Calu3 (cell line): ENCODE measurements around the gene PFN1. TPM values are rescaled to one million over a fixed set of nuclear protein-coding genes. Genes with fewer than 3 reads are reported as not detected.

Experiments used
- Bru-seq: library from RNA; stranded (reverse); fragments of 400-500 nt; gene quantifications from one replicate; lab custom pipeline; 2021; lab: Mats Ljungman, UMichigan
- BruChase-seq, 2 experiments: library from RNA; stranded (reverse); fragments of 400-500 nt; gene quantifications; one replicate each; lab custom pipeline; 2021; lab: Mats Ljungman, UMichigan
- BruUV-seq: library from RNA; stranded (reverse); fragments of 400-500 nt; replicated peaks from 2 replicates; lab custom pipeline; 2021; lab: Mats Ljungman, UMichigan
- CTCF ChIA-PET: fragments of 300-600 bp; sonication (Branson Sonifier 250); formaldehyde crosslinking; loops from one replicate; lab custom pipeline; 2022; ENCODE audit warnings: antibody characterized with exemption; lab: Charles Lee
- DNase-seq: peaks from one replicate; pipeline ENCODE4 v3.0.0; 2022
- H3K27ac Mint-ChIP-seq: one replicate; pipeline ENCODE4 v1.8.0; 2022; ENCODE audit warnings: mixed read lengths; ENCODE audit not compliant: unreplicated experiment
- H3K27me3 Mint-ChIP-seq: one replicate; pipeline ENCODE4 v1.8.0; 2022; ENCODE audit warnings: mixed read lengths; ENCODE audit not compliant: unreplicated experiment
- H3K36me3 Mint-ChIP-seq: one replicate; pipeline ENCODE4 v1.8.0; 2022; ENCODE audit warnings: mild to moderate bottlenecking, moderate library complexity, mixed read lengths; ENCODE audit not compliant: insufficient read depth, unreplicated experiment
- H3K4me1 Mint-ChIP-seq: one replicate; pipeline ENCODE4 v1.8.0; 2022; ENCODE audit warnings: mild to moderate bottlenecking, low read depth, mixed read lengths; ENCODE audit not compliant: unreplicated experiment
- H3K4me3 Mint-ChIP-seq: one replicate; pipeline ENCODE4 v1.8.0; 2022; ENCODE audit warnings: mild to moderate bottlenecking, low read depth, moderate library complexity, mixed read lengths; ENCODE audit not compliant: unreplicated experiment
- H3K9me3 Mint-ChIP-seq: one replicate; pipeline ENCODE4 v1.8.0; 2022; ENCODE audit warnings: low read depth, mixed read lengths; ENCODE audit not compliant: unreplicated experiment
- CTCF ChIP-seq: fragments of 200-600 bp; IDR thresholded peaks from one replicate; pipeline ENCODE4 v1.8.0; 2022; ENCODE audit warnings: antibody characterized with exemption; ENCODE audit not compliant: unreplicated experiment
- intact Hi-C: fragments of 100-400 bp; cut with micrococcal nuclease; formaldehyde crosslinking; loops from one replicate; pipeline ENCODE4 v1.10.0; 2022; ENCODE audit not compliant: unreplicated experiment
- long read RNA-seq: library from polyadenylated mRNA; stranded (forward); transcript quantifications from one replicate; pipeline ENCODE4 v2.0.0, GENCODE V29; 2022
- total RNA-seq: library from RNA; stranded (reverse); gene quantifications from 2 replicates; pipeline ENCODE4 v1.2.3, GENCODE V29; 2022

PFN1 gene
- total RNA-seq (580 and 605 TPM in 2 replicates), Bru-seq, nascent RNA (percentile 93 among the genes with signal in this experiment), BruChase-seq, experiment 1, labeled RNA remaining after a 6-hour chase (percentile 99 among the genes with signal in this experiment), BruChase-seq, experiment 2, labeled RNA remaining after a 2-hour chase (percentile 97 among the genes with signal in this experiment)
- long read RNA-seq, transcript PFN1-203 (2 exons, 1,173 nt) = minor isoform, 13 of 2,100 reads
- long read RNA-seq, transcript PFN1-201 (3 exons, 1,291 nt) = major isoform, 2,036 of 2,100 reads
- long read RNA-seq, partial matches to known transcripts = 0 of 2,100 reads
- long read RNA-seq, other reads (novel, unspliced or antisense) = 51 of 2,100 reads

GRCh38 chr17:4948166-4948930, at the start of gene PFN1:
PFN1 (minus strand) TSS chr17:4948530; CDS start chr17:4948394, 136 bp downstream.
- BruUV-seq = no TSS peak
- peak; percentile 83 for DNase-seq
- H3K27me3 Mint-ChIP-seq = no peaks in the 10 kb centered on the region
- H3K4me3 Mint-ChIP-seq = peak within 1 kb of the TSS; percentile 89
- peaks cover 59% of the 10 kb centered on the region for H3K36me3 Mint-ChIP-seq
- no peaks in the 10 kb centered on the region for H3K9me3 Mint-ChIP-seq
- peaks cover 28% of the 10 kb centered on the region for H3K4me1 Mint-ChIP-seq
- CTCF ChIA-PET = no interaction called here
- H3K27ac Mint-ChIP-seq = peak within 1 kb of the TSS; percentile 98
- intact Hi-C loops = no loop called here
- no peak for TF ChIP-seq CTCF

GRCh38 chr17:4997302-4998026, 49.1 kb upstream of the PFN1 start, which contains the start of the genes INCA1 and KIF1C:
INCA1 (minus strand) TSS chr17:4997522; CDS start chr17:4994437, 3,085 bp downstream.
KIF1C (plus strand) TSS chr17:4997950; CDS start chr17:5000247, 2,297 bp downstream.
- Mint-ChIP-seq H3K9me3 (no peaks in the 10 kb centered on the region), H3K36me3 (peaks cover 33% of the 10 kb centered on the region), H3K27ac (peak within 1 kb of the TSS; percentile 68), H3K4me3 (peak within 1 kb of the TSS; percentile 87), H3K27me3 (no peaks in the 10 kb centered on the region), H3K4me1 (peaks cover 17% of the 10 kb centered on the region)
- CTCF ChIA-PET = no interaction called here
- intact Hi-C loops = no loop called here
- no peak for TF ChIP-seq CTCF
- no TSS peak for BruUV-seq
- DNase-seq = peak; percentile 87

DNA sequence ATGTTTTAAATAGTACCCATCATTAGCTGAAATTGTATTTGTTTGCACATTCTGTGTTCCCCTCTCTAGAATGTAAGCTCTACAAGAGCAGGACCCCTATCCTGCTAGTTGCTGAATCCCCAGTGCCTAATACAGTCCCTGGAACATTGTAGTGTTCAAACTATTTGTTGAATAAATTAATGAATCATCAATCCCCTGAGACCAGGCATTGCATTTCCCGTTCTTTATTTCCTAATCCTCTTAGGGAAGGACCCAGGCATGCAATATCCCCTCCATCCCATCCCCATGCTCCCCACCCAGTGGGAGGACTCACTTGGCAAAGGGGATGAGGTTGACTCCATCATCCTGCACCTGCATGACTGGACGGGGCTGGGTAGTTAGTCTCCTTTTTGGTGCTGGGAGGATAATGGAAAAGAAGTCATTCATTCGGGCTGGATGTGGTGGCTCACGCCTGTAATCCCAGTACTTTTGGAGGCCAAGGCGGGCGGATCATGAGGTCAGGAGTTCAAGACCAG, 45.8 kb upstream of the PFN1 start:
- no peak for TF ChIP-seq CTCF
- Mint-ChIP-seq H3K27ac (no peak overlapping the region), H3K9me3 (no peaks in the 10 kb centered on the region), H3K36me3 (peaks cover 22% of the 10 kb centered on the region), H3K4me3 (no peak overlapping the region), H3K27me3 (no peaks in the 10 kb centered on the region), H3K4me1 (peaks cover 7% of the 10 kb centered on the region)
- no peak for DNase-seq
- BruUV-seq = no TSS peak
- CTCF ChIA-PET = no interaction called here
- intact Hi-C loops = no loop called here
